Measurements from ENCODE around the gene DMAC2. TPM values are rescaled to one million over a fixed set of nuclear protein-coding genes. Genes with fewer than 3 reads are reported as not detected.

Gene DMAC2
- polyA plus RNA-seq, 1 of the 3 experiments (the other 2 are of a cell fraction) = 71.4 TPM

GRCh38 chr19:41452584-41453275, 13.0 kb upstream of the DMAC2 start (continued):
- TF ChIP-seq CTCF (IDR thresholded peaks at IDR 0.05) (no peak), USF1 (IDR thresholded peaks at IDR 0.05; ENCODE audit: borderline replicate concordance, low read depth) (no peak)

- no peaks in the 10 kb centered on the region for H4K20me1 ChIP-seq (ENCODE audit: insufficient read depth)
- ChIA-PET POLR2A (interaction anchor here (0.6 kb wide), 1 partner anchor 65 kb away, joined by 4 read pairs; no protein-coding TSS in a partner anchor), CTCF (interaction anchor here (0.5 to 6.6 kb wide), 17 partner anchors 10 to 400 kb away, joined by 3 to 184 read pairs (median 5); partner anchors contain the start of genes CEACAM21 and DMAC2)
- 9% methylated on average over 3 of the region's 3 CpGs for WGBS (ENCODE audit: low lambda C conversion rate)
- H3K27ac ChIP-seq (ENCODE audit: low read depth in 2 of 2, low read length in 1 of 2) = no peak overlapping the region
- no peak overlapping the region for H3K4me2 ChIP-seq
- no peaks in the 10 kb centered on the region for H3F3A ChIP-seq (replicated peaks; ENCODE audit: insufficient read depth)
- H2AFZ ChIP-seq (ENCODE audit: low read depth) = no peak overlapping the region
- no peak overlapping the region for H3K9ac ChIP-seq
- H3K9me2 ChIP-seq = no peaks in the 10 kb centered on the region
- no peaks in the 10 kb centered on the region for H3K36me3 ChIP-seq (replicated peaks in 1 of 2; ENCODE audit: control insufficient read depth in 1 of 2, insufficient read depth in 2 of 2, low read length in 1 of 2)
- H3K79me2 ChIP-seq (ENCODE audit: insufficient read depth) = no peaks in the 10 kb centered on the region
- TF ChIP-seq FOXM1 (IDR thresholded peaks at IDR 0.05; ENCODE audit: low read depth) = no peak
- no peak for TF ChIP-seq GABPA (IDR thresholded peaks at IDR 0.05; ENCODE audit: low read depth)
- no peak for TF ChIP-seq TEAD4 (IDR thresholded peaks at IDR 0.05; ENCODE audit: borderline replicate concordance, insufficient read depth)
- TF ChIP-seq TAF1 (IDR thresholded peaks at IDR 0.05; ENCODE audit: borderline replicate concordance, low read depth, low read length) = no peak
- TF ChIP-seq RFX5 (IDR thresholded peaks at IDR 0.05; ENCODE audit: low read length) = no peak
- TF ChIP-seq CHD2 (IDR thresholded peaks at IDR 0.05; ENCODE audit: low read length, partially characterized antibody) = no peak
- TF ChIP-seq SIN3A (IDR thresholded peaks at IDR 0.05; ENCODE audit: borderline replicate concordance, low read depth, low read length) = no peak
- TF ChIP-seq FOSL2 (IDR thresholded peaks at IDR 0.05; ENCODE audit: borderline replicate concordance, low read depth) = no peak
- H3K27me3 ChIP-seq (ENCODE audit: insufficient read depth) = peaks cover 81% of the 10 kb centered on the region
- H3K9me3 ChIP-seq = no peaks in the 10 kb centered on the region
- H3K4me1 ChIP-seq (ENCODE audit: control insufficient read depth in 1 of 2, insufficient read depth in 2 of 2, low read depth in 1 of 2, low read length in 1 of 2) = no peaks in the 10 kb centered on the region
- no peak for DNase-seq
- no peak overlapping the region for H3K4me3 ChIP-seq (ENCODE audit: low read depth in 2 of 2, low read length in 1 of 2)
These were observed 10.1 kb upstream of the DMAC2 start for GRCh38 chr19:41449865-41450178.
